Measurements from ENCODE around the gene KRT78. TPM values are rescaled to one million over a fixed set of nuclear protein-coding genes. Genes with fewer than 3 reads are reported as not detected.

KRT78 gene
- total RNA-seq, 2 experiments from 2014 or later: not detected

DNA sequence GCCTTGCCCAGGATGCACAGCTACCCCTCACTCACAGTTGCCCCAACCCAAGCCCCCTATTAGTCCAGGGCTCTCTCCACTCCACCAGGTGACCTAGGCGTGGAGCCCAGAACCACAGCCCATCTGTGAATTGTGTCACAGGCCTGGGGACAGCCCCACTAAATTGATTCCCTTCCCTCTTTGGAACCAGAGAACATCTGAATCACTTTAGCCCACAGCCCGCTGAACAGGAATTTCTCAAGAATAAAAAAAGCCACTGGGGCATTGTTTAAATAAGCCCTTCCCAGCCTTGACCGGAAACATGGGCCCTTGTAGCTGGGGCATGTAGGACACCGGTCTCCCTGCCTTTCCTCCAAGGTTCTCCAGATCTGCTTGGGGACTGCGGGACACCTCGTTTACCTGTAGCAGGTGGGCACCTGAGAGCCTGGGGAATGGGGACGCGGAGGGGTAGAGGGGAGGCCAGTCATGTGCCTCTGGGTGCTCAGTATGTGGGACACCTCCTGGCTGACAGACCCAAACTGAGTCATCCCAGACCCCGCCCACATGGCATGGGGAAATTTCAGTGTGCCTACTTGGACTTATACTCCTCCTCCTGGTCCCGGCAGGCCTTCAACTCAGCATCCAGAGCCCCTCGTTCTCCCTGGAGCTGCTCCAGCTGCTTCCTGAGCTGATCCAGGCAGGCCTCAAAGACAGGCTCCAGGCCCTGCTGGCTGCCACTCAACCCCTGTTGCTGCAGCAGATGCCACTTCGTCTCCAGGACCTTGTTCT lies 1.3 kb downstream of the KRT78 start:
- Mint-ChIP-seq H3K36me3 (ENCODE audit: low read depth) (no peaks in the 10 kb centered on the region), H3K4me3 (no peak overlapping the region), H3K27ac (no peak overlapping the region), H3K4me1 (ENCODE audit: low read depth) (no peaks in the 10 kb centered on the region), H3K27me3 (peaks cover 6% of the 10 kb centered on the region), H3K9me3 (no peaks in the 10 kb centered on the region)
- DNase-seq (no peak), ATAC-seq (ENCODE audit: poor library complexity) (no peak)
- H3K36me3 ChIP-seq (ENCODE audit: insufficient read depth, low read length): no peaks in the 10 kb centered on the region
- CTCF ChIA-PET: no interaction called here
- TF ChIP-seq, protein P1, sequence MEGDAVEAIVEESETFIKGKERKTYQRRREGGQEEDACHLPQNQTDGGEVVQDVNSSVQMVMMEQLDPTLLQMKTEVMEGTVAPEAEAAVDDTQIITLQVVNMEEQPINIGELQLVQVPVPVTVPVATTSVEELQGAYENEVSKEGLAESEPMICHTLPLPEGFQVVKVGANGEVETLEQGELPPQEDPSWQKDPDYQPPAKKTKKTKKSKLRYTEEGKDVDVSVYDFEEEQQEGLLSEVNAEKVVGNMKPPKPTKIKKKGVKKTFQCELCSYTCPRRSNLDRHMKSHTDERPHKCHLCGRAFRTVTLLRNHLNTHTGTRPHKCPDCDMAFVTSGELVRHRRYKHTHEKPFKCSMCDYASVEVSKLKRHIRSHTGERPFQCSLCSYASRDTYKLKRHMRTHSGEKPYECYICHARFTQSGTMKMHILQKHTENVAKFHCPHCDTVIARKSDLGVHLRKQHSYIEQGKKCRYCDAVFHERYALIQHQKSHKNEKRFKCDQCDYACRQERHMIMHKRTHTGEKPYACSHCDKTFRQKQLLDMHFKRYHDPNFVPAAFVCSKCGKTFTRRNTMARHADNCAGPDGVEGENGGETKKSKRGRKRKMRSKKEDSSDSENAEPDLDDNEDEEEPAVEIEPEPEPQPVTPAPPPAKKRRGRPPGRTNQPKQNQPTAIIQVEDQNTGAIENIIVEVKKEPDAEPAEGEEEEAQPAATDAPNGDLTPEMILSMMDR (IDR thresholded peaks at IDR 0.05): no peak
- H3K27ac ChIP-seq (ENCODE audit: low read depth in 1 of 2, low read length in 2 of 2): no peak overlapping the region
- POLR2A ChIA-PET: no interaction called here
- no peak overlapping the region for H3K4me3 ChIP-seq (ENCODE audit: low read length)
- H3K4me1 ChIP-seq (ENCODE audit: insufficient read depth, low read length): no peaks in the 10 kb centered on the region
- H3K27me3 ChIP-seq (ENCODE audit: control insufficient read depth in 1 of 2, insufficient read depth in 2 of 2, low read length in 2 of 2): peaks cover 0 to 3% of the 10 kb centered on the region in 2 experiments
- no peaks in the 10 kb centered on the region for H3K9me3 ChIP-seq (ENCODE audit: control insufficient read depth in 1 of 2, insufficient read depth in 1 of 2, low read length in 2 of 2)
- intact Hi-C loops (cut with DNase I, micrococcal nuclease): no loop called here

DNA sequence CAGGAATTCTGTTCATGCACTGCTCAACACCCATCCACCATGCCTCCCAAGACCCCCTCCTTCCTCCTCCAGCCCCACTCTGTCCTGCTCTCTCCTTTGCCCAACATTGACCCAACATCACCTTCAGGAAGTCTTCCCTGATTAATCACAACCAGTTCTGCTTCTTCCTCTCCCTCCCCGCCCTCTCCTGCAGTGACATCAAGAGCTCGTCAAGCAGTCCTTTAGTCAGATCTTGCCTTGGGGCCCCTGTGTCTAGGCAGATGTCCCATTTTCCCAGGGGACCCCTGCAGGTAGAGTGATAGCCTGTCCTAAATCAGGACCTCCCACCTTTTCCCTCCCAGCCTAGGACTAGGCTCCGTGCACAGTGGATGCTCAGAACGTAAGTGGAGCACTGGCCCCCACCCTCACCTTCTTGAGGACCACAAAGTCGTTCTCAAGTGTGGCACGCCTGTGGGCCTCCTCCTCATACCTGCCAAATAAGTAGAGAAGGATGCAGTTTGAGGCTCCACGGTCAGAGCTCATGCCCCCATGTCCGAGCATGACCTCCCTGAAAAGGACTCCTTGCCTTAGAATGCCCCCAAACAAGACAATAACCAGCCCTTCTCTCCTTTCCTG lies 2.3 kb downstream of the KRT78 start:
- Histone ChIP-seq H3K27ac (ENCODE audit: low read depth in 1 of 2, low read length in 2 of 2) (no peak overlapping the region), H3K9me3 (ENCODE audit: control insufficient read depth in 1 of 2, insufficient read depth in 1 of 2, low read length in 2 of 2) (no peaks in the 10 kb centered on the region), H3K4me3 (ENCODE audit: low read length) (no peak overlapping the region), H3K4me1 (ENCODE audit: insufficient read depth, low read length) (no peaks in the 10 kb centered on the region), H3K27me3 (ENCODE audit: control insufficient read depth in 1 of 2, insufficient read depth in 2 of 2, low read length in 2 of 2) (peaks cover 0 to 3% of the 10 kb centered on the region in 2 experiments), H3K36me3 (ENCODE audit: insufficient read depth, low read length) (no peaks in the 10 kb centered on the region)
- intact Hi-C loops (cut with DNase I, micrococcal nuclease): no loop called here
- TF ChIP-seq, protein P1 (IDR thresholded peaks at IDR 0.05): no peak
- ATAC-seq (ENCODE audit: poor library complexity) (no peak), DNase-seq (no peak)
- Mint-ChIP-seq H3K4me3 (no peak overlapping the region), H3K4me1 (ENCODE audit: low read depth) (peaks cover 5% of the 10 kb centered on the region), H3K36me3 (ENCODE audit: low read depth) (no peaks in the 10 kb centered on the region), H3K9me3 (no peaks in the 10 kb centered on the region), H3K27me3 (peaks cover 6% of the 10 kb centered on the region), H3K27ac (no peak overlapping the region)
- ChIA-PET POLR2A (no interaction called here), CTCF (no interaction called here)

DNA sequence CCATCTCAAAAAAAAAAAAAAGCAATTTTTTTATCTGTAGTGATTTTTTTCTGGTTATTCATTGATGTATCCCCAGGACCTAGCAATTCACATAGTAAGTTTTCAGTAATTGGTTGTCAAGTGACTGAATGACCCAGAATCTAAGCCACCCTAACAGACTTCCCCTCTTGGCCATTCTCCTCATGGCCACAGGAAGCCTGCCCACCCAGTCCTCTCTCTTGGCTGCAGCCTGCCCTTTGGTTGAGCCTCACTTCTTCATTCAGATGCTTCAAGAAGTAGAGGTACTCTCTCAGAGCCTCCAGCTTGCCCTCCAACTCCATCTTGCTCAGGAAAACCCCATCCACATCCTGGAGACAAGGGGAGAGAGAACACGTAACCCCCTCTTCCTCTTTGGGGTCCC lies 2.8 kb downstream of the KRT78 start:
- Mint-ChIP-seq H3K4me3 (no peak overlapping the region), H3K27me3 (peaks cover 6% of the 10 kb centered on the region), H3K27ac (no peak overlapping the region), H3K9me3 (no peaks in the 10 kb centered on the region), H3K4me1 (ENCODE audit: low read depth) (peaks cover 5% of the 10 kb centered on the region), H3K36me3 (ENCODE audit: low read depth) (no peaks in the 10 kb centered on the region)
- CTCF ChIA-PET: no interaction called here
- intact Hi-C loops (cut with DNase I, micrococcal nuclease): no loop called here
- Histone ChIP-seq H3K9me3 (ENCODE audit: control insufficient read depth in 1 of 2, insufficient read depth in 1 of 2, low read length in 2 of 2) (no peaks in the 10 kb centered on the region), H3K27me3 (ENCODE audit: control insufficient read depth in 1 of 2, insufficient read depth in 2 of 2, low read length in 2 of 2) (peaks cover 0 to 3% of the 10 kb centered on the region in 2 experiments), H3K4me1 (ENCODE audit: insufficient read depth, low read length) (no peaks in the 10 kb centered on the region), H3K36me3 (ENCODE audit: insufficient read depth, low read length) (no peaks in the 10 kb centered on the region), H3K4me3 (ENCODE audit: low read length) (no peak overlapping the region), H3K27ac (ENCODE audit: low read depth in 1 of 2, low read length in 2 of 2) (no peak overlapping the region)
- TF ChIP-seq, protein P1 (IDR thresholded peaks at IDR 0.05): no peak
- ATAC-seq (ENCODE audit: poor library complexity) (no peak), DNase-seq (no peak)
- POLR2A ChIA-PET: no interaction called here

Data from CD4-positive, alpha-beta T cell (primary cell).